ENCODE data around the gene BMP10.

DNA sequence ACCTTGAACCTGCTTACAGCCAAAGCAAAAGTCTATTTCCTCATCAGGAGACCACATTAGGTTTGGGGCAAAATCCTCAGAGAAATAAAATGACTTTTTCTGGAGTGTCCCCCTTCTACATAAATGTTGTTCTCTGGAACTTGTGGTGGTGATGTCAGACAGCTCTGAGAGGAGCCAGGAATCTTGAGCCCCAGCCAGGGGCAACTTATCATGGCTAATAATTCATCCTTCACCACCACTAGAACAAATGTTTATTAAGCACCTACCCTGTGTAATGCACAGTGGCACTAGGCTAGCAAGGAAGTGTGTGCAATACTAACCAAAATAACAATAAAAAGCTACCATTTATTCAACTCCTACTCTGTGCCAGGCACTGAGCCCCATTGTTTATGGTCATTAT lies 9.0 kb upstream of the BMP10 start:
- no peak for TF ChIP-seq CTCF (IDR thresholded peaks at IDR 0.05)
- no peak for TF ChIP-seq POLR2A (IDR thresholded peaks at IDR 0.05)
